ENCODE results near the gene PITPNC1. TPM values are rescaled to one million over a fixed set of nuclear protein-coding genes. Genes with fewer than 3 reads are reported as not detected.
"Not testable (repeated sequence)": the region's sequence is repeated elsewhere in the genome, so short reads cannot be mapped to it uniquely, and the experiment has no call there.

Gene PITPNC1
- total and polyA plus RNA-seq, 7 donors = 3.0 to 15.7 (median 5.6) TPM

- TF ChIP-seq POLR2AphosphoS5 (IDR thresholded peaks at IDR 0.05) = no peak
- TF ChIP-seq CTCF (IDR thresholded peaks at IDR 0.05) = no peak
- TF ChIP-seq EP300 (IDR thresholded peaks at IDR 0.05) = no peak
- TF ChIP-seq POLR2A (IDR thresholded peaks at IDR 0.05) = no peak
- intact Hi-C loops (cut with DNase I) = no loop called here
- H3K27me3 ChIP-seq = no peaks in the 10 kb centered on the region
- H3K36me3 ChIP-seq = no peaks in the 10 kb centered on the region
- peaks cover 0 to 13% (median 12%) of the 10 kb centered on the region in 4 donors for H3K4me1 ChIP-seq
- no peak overlapping the region for H3K27ac ChIP-seq
- H3K9me3 ChIP-seq = peaks cover 0 to 6% (median 5%) of the 10 kb centered on the region in 4 donors
- no peak for DNase-seq
- H3K4me3 ChIP-seq = no peak overlapping the region
- WGBS, 2 donors = 92 to 95% methylated on average over 2 of the region's 2 CpGs
Observed at GRCh38 chr17:67511804-67512203, 134.7 kb downstream of the PITPNC1 start.

- TF ChIP-seq POLR2AphosphoS5 (IDR thresholded peaks at IDR 0.05) (no peak), EP300 (IDR thresholded peaks at IDR 0.05) (no peak), POLR2A (IDR thresholded peaks at IDR 0.05) (no peak), CTCF (IDR thresholded peaks at IDR 0.05) (no peak)
- Histone ChIP-seq H3K4me1 (peaks cover 0 to 13% (median 12%) of the 10 kb centered on the region in 4 donors), H3K36me3 (no peaks in the 10 kb centered on the region), H3K27me3 (no peaks in the 10 kb centered on the region), H3K27ac (peak overlapping the region in 1 of 4 donors; percentile 67), H3K4me3 (no peak overlapping the region), H3K9me3 (no peaks in the 10 kb centered on the region)
- no peak for DNase-seq
- intact Hi-C loops (cut with DNase I) = no loop called here
- 17 to 54% methylated on average over 4 of the region's 4 CpGs for WGBS, 2 donors
Observed at GRCh38 chr17:67514998-67515397, 137.9 kb downstream of the PITPNC1 start.

GRCh38 chr17:67515490-67516083 is 138.5 kb downstream of the PITPNC1 start:
- no peak overlapping the region for H3K4me3 ChIP-seq
- H3K9me3 ChIP-seq = no peaks in the 10 kb centered on the region
- no peak for TF ChIP-seq CTCF (IDR thresholded peaks at IDR 0.05)
- no peak for TF ChIP-seq POLR2A (IDR thresholded peaks at IDR 0.05)
- TF ChIP-seq EP300 (IDR thresholded peaks at IDR 0.05) = no peak
- TF ChIP-seq POLR2AphosphoS5 (IDR thresholded peaks at IDR 0.05) = no peak
- peak overlapping the region in 1 of 4 donors; percentile 67 for H3K27ac ChIP-seq
- no peaks in the 10 kb centered on the region for H3K27me3 ChIP-seq
- no peaks in the 10 kb centered on the region for H3K36me3 ChIP-seq
- peaks cover 0 to 13% (median 12%) of the 10 kb centered on the region in 4 donors for H3K4me1 ChIP-seq
- 84 to 87% methylated on average over 10 of the region's 10 CpGs for WGBS, 2 donors
- DNase-seq = no peak
- intact Hi-C loops (cut with DNase I) = no loop called here

- intact Hi-C loops (cut with DNase I); H3K27ac ChIP-seq; DNase-seq; H3K27me3 ChIP-seq; H3K36me3 ChIP-seq; H3K9me3 ChIP-seq; H3K4me3 ChIP-seq: not testable (repeated sequence)
- H3K4me1 ChIP-seq = peaks cover 0 to 13% (median 12%) of the 10 kb centered on the region in 4 donors
- WGBS, 2 donors = 96 to 98% methylated on average over 10 of the region's 10 CpGs
Observed at GRCh38 chr17:67516571-67516970, 139.5 kb downstream of the PITPNC1 start.

DNA sequence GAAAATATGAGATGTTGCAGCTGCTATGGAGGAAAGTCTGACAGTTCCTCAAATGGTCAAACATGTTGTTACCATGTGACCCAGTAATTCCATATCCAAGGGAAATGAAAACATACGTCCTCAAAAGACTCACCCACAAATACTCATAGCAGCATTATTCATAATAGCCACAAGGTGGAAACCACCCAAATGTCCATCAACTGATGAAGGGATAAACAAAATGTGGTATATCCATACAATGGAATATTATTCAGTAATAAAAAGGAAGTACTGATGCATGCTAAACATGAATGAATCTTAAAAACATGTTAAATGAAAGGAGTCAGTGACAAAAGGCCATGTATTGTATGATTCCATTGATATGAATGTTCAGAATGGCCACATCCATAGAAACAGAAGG is 140.2 kb downstream of the PITPNC1 start:
- Histone ChIP-seq H3K4me3 (no peak overlapping the region), H3K27ac (no peak overlapping the region), H3K9me3 (no peaks in the 10 kb centered on the region), H3K4me1 (peaks cover 0 to 13% (median 12%) of the 10 kb centered on the region in 4 donors), H3K36me3 (no peaks in the 10 kb centered on the region), H3K27me3 (no peaks in the 10 kb centered on the region)
- intact Hi-C loops (cut with DNase I) = no loop called here
- no peak for TF ChIP-seq POLR2A (IDR thresholded peaks at IDR 0.05)
- TF ChIP-seq EP300 (IDR thresholded peaks at IDR 0.05) = no peak
- no peak for TF ChIP-seq CTCF (IDR thresholded peaks at IDR 0.05)
- no peak for TF ChIP-seq POLR2AphosphoS5 (IDR thresholded peaks at IDR 0.05)
- WGBS, 2 donors = 70 to 75% methylated on average over 1 of the region's 1 CpG
- no peak for DNase-seq
